Measurements from ENCODE around the gene DBNDD2.

DBNDD2 gene

DNA sequence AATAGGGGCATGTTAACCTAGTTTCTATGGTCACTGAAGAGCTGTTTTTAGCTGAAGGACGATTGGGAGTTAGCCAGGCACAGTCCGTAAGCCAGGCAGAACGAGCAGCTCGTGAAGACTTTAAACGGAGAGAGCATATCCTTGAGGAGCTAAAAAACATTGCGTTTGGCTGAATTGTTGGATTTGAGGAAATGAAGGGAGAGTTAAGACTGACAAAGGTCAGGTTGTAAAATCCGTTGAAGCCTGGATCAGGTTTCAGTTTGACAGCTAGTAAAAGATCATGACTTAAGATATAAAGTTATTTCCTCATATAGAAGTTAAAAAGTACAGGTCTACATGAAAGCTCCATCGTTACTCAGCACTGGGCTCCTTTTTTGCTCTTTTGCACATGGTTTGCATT is 2.8 kb downstream of the DBNDD2 start:
- H3K4me2 ChIP-seq (ENCODE audit: low read length) = peak overlapping the region; percentile 33
- peak overlapping the region; percentile 89 for H3K27ac ChIP-seq
- peak overlapping the region; percentile 31 for H2AFZ ChIP-seq
- peaks cover 19% of the 10 kb centered on the region for H3K4me1 ChIP-seq
- no peaks in the 10 kb centered on the region for H3K27me3 ChIP-seq (ENCODE audit: control insufficient read depth, insufficient read depth, low read length)
- TF ChIP-seq CTCF (IDR thresholded peaks at IDR 0.05) = no peak
- no peaks in the 10 kb centered on the region for H3K9me3 ChIP-seq (ENCODE audit: control insufficient read depth, low read length)
- H3K4me3 ChIP-seq (ENCODE audit: low read depth, low read length) = peak overlapping the region; percentile 34
- H3K79me2 ChIP-seq = no peaks in the 10 kb centered on the region
- no peaks in the 10 kb centered on the region for H3K36me3 ChIP-seq (ENCODE audit: control insufficient read depth, insufficient read depth, low read length)
- no peak overlapping the region for H3K9ac ChIP-seq

- TF ChIP-seq CTCF (IDR thresholded peaks at IDR 0.05) = no peak
- no peaks in the 10 kb centered on the region for H3K79me2 ChIP-seq
- H3K27ac ChIP-seq = no peak overlapping the region
- peaks cover 15% of the 10 kb centered on the region for H3K4me1 ChIP-seq
- H3K27me3 ChIP-seq (ENCODE audit: control insufficient read depth, insufficient read depth, low read length) = no peaks in the 10 kb centered on the region
- H3K9ac ChIP-seq = no peak overlapping the region
- no peak overlapping the region for H2AFZ ChIP-seq
- H3K9me3 ChIP-seq (ENCODE audit: control insufficient read depth, low read length) = no peaks in the 10 kb centered on the region
- no peaks in the 10 kb centered on the region for H3K36me3 ChIP-seq (ENCODE audit: control insufficient read depth, insufficient read depth, low read length)
- H3K4me2 ChIP-seq (ENCODE audit: low read length) = no peak overlapping the region
- no peak overlapping the region for H3K4me3 ChIP-seq (ENCODE audit: low read depth, low read length)
Measured at GRCh38 chr20:45412653-45413052, 4.6 kb downstream of the DBNDD2 start.

DNA sequence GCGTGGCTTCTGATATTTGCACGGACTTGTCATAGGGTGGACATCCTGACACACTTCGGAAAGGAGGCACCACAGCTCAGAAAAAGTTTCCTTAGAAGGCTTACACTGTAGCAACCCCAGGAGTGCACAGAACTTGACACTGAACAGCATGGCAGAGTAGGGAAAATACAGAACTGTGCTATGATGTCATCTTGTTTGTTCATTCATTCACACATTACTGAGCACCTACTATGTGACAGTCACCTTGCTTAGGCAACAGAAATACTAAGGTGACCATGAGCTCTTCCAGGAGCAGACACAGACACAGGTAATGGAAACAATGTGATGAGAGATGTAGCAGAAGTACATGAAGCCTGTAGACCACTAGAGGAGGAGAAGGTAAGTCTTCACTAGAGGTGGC is 5.4 kb downstream of the DBNDD2 start:
- no peaks in the 10 kb centered on the region for H3K79me2 ChIP-seq
- peaks cover 15% of the 10 kb centered on the region for H3K4me1 ChIP-seq
- H3K9ac ChIP-seq = no peak overlapping the region
- H3K27ac ChIP-seq = no peak overlapping the region
- no peaks in the 10 kb centered on the region for H3K36me3 ChIP-seq (ENCODE audit: control insufficient read depth, insufficient read depth, low read length)
- H3K27me3 ChIP-seq (ENCODE audit: control insufficient read depth, insufficient read depth, low read length) = no peaks in the 10 kb centered on the region
- no peak overlapping the region for H2AFZ ChIP-seq
- no peak overlapping the region for H3K4me3 ChIP-seq (ENCODE audit: low read depth, low read length)
- no peak overlapping the region for H3K4me2 ChIP-seq (ENCODE audit: low read length)
- TF ChIP-seq CTCF (IDR thresholded peaks at IDR 0.05) = no peak
- no peaks in the 10 kb centered on the region for H3K9me3 ChIP-seq (ENCODE audit: control insufficient read depth, low read length)

- H3K4me3 ChIP-seq (ENCODE audit: low read depth, low read length) = peak within 1 kb of the TSS; percentile 89
- H3K79me2 ChIP-seq = no peaks in the 10 kb centered on the region
- H3K27me3 ChIP-seq (ENCODE audit: control insufficient read depth, insufficient read depth, low read length) = no peaks in the 10 kb centered on the region
- peaks cover 6% of the 10 kb centered on the region for H3K4me1 ChIP-seq
- no peaks in the 10 kb centered on the region for H3K36me3 ChIP-seq (ENCODE audit: control insufficient read depth, insufficient read depth, low read length)
- TF ChIP-seq CTCF (IDR thresholded peaks at IDR 0.05) = no peak
- H3K4me2 ChIP-seq (ENCODE audit: low read length) = peak within 1 kb of the TSS; percentile 66
- peak within 1 kb of the TSS; percentile 73 for H3K27ac ChIP-seq
- H3K9me3 ChIP-seq (ENCODE audit: control insufficient read depth, low read length) = no peaks in the 10 kb centered on the region
- peak within 1 kb of the TSS; percentile 90 for H2AFZ ChIP-seq
- H3K9ac ChIP-seq = no peak within 1 kb of the TSS
Measured at GRCh38 chr20:45415822-45416637, 7.9 kb downstream of the DBNDD2 start, which contains the start of gene PIGT. Gene PIGT (plus strand): TSS chr20:45416141. CDS start chr20:45416157, 16 bp downstream.

DNA sequence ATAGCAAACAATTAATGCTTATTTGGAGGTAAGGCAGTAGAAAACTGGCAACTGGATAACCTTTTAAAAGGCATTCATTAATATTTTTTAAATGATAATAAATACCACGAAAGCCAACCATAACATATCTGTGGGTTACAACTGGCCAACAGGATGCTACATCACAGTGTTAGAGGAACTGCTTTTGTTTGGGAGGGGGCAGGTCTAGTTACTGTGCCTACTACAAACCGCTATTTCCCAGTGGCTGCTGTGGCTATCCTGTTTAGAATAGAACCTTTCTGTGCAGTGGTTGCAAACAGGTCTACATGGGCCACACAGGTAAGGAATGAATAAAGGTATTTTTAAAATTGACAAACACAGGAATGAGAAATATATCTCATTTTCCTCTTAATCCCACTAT is 8.8 kb downstream of the DBNDD2 start:
- Histone ChIP-seq H3K4me3 (ENCODE audit: low read depth, low read length) (peak overlapping the region; percentile 89), H3K27me3 (ENCODE audit: control insufficient read depth, insufficient read depth, low read length) (no peaks in the 10 kb centered on the region), H3K4me2 (ENCODE audit: low read length) (peak overlapping the region; percentile 66), H3K27ac (no peak overlapping the region), H3K4me1 (no peaks in the 10 kb centered on the region), H3K36me3 (ENCODE audit: control insufficient read depth, insufficient read depth, low read length) (no peaks in the 10 kb centered on the region), H3K9me3 (ENCODE audit: control insufficient read depth, low read length) (no peaks in the 10 kb centered on the region), H3K79me2 (no peaks in the 10 kb centered on the region), H2AFZ (no peak overlapping the region), H3K9ac (no peak overlapping the region)
- no peak for TF ChIP-seq CTCF (IDR thresholded peaks at IDR 0.05)

Data from parathyroid adenoma (tissue), 2 donors.